ENCODE data around the gene ACOXL. TPM values are rescaled to one million over a fixed set of nuclear protein-coding genes. Genes with fewer than 3 reads are reported as not detected.

The ACOXL gene
- total and polyA plus RNA-seq, 3 experiments from 2014 or later: 0.27 TPM; not detected in 2

GRCh38 chr2:110725859-110726258 is 6.5 kb upstream of the ACOXL start:
- H3K4me3 Mint-ChIP-seq: no peak overlapping the region
- no peaks in the 10 kb centered on the region for H3K36me3 ChIP-seq (ENCODE audit: insufficient read depth, low read length)
- ChIA-PET POLR2A (no interaction called here), CTCF (no interaction called here)
- no peak overlapping the region for H3K4me3 ChIP-seq (ENCODE audit: low read length)
- H3K27ac Mint-ChIP-seq: no peak overlapping the region
- peaks cover 0 to 3% (median 0%) of the 10 kb centered on the region in 5 donors for H3K9me3 Mint-ChIP-seq
- H3K9me3 ChIP-seq (ENCODE audit: low read length): no peaks in the 10 kb centered on the region
- H3K27me3 Mint-ChIP-seq: peaks cover 10 to 22% of the 10 kb centered on the region in 2 donors
- H3K4me1 ChIP-seq (ENCODE audit: insufficient read depth, low read length): no peaks in the 10 kb centered on the region
- H3K27ac ChIP-seq (ENCODE audit: low read depth, low read length): no peak overlapping the region
- no peaks in the 10 kb centered on the region for H3K36me3 Mint-ChIP-seq
- no peak for DNase-seq
- no peaks in the 10 kb centered on the region for H3K27me3 ChIP-seq (ENCODE audit: insufficient read depth, low read length, poor library complexity, severe bottlenecking)
- no peaks in the 10 kb centered on the region for H3K4me1 Mint-ChIP-seq

GRCh38 chr2:110726285-110726684 is 6.1 kb upstream of the ACOXL start:
- Mint-ChIP-seq H3K27me3 (peaks cover 11 to 23% of the 10 kb centered on the region in 2 donors), H3K9me3 (peaks cover 0 to 1% (median 0%) of the 10 kb centered on the region in 5 donors), H3K4me1 (no peaks in the 10 kb centered on the region), H3K4me3 (no peak overlapping the region), H3K36me3 (no peaks in the 10 kb centered on the region), H3K27ac (no peak overlapping the region)
- no peaks in the 10 kb centered on the region for H3K4me1 ChIP-seq (ENCODE audit: insufficient read depth, low read length)
- DNase-seq: no peak
- H3K27ac ChIP-seq (ENCODE audit: low read depth, low read length): no peak overlapping the region
- CTCF ChIA-PET: no interaction called here
- H3K27me3 ChIP-seq (ENCODE audit: insufficient read depth, low read length, poor library complexity, severe bottlenecking): peaks cover under 1% of the 10 kb centered on the region
- H3K9me3 ChIP-seq (ENCODE audit: low read length): no peaks in the 10 kb centered on the region
- no peak overlapping the region for H3K4me3 ChIP-seq (ENCODE audit: low read length)
- POLR2A ChIA-PET: no interaction called here
- H3K36me3 ChIP-seq (ENCODE audit: insufficient read depth, low read length): no peaks in the 10 kb centered on the region

- H3K9me3 ChIP-seq (ENCODE audit: low read length): no peaks in the 10 kb centered on the region
- CTCF ChIA-PET: no interaction called here
- H3K4me3 ChIP-seq (ENCODE audit: low read length): no peak overlapping the region
- peaks cover 11% of the 10 kb centered on the region for H3K27me3 ChIP-seq (ENCODE audit: insufficient read depth, low read length, poor library complexity, severe bottlenecking)
- peaks cover 4 to 8% (median 6%) of the 10 kb centered on the region in 3 donors for H3K4me1 Mint-ChIP-seq
- H3K36me3 ChIP-seq (ENCODE audit: insufficient read depth, low read length): no peaks in the 10 kb centered on the region
- no peak overlapping the region for H3K4me3 Mint-ChIP-seq
- H3K27ac Mint-ChIP-seq: no peak overlapping the region
- no peak overlapping the region for H3K27ac ChIP-seq (ENCODE audit: low read depth, low read length)
- DNase-seq: no peak
- POLR2A ChIA-PET: no interaction called here
- H3K9me3 Mint-ChIP-seq: peaks cover 0 to 1% (median 0%) of the 10 kb centered on the region in 5 donors
- H3K4me1 ChIP-seq (ENCODE audit: insufficient read depth, low read length): no peaks in the 10 kb centered on the region
- H3K27me3 Mint-ChIP-seq: peaks cover 21 to 34% of the 10 kb centered on the region in 2 donors
- no peaks in the 10 kb centered on the region for H3K36me3 Mint-ChIP-seq
Measured at GRCh38 chr2:110727923-110728322, 4.5 kb upstream of the ACOXL start.

GRCh38 chr2:110729106-110729505 is 3.3 kb upstream of the ACOXL start:
- H3K36me3 Mint-ChIP-seq: no peaks in the 10 kb centered on the region
- ChIA-PET CTCF (no interaction called here), POLR2A (no interaction called here)
- DNase-seq: no peak
- H3K4me3 Mint-ChIP-seq: no peak overlapping the region
- Histone ChIP-seq H3K9me3 (ENCODE audit: low read length) (no peaks in the 10 kb centered on the region), H3K27me3 (ENCODE audit: insufficient read depth, low read length, poor library complexity, severe bottlenecking) (peaks cover 20% of the 10 kb centered on the region), H3K4me1 (ENCODE audit: insufficient read depth, low read length) (no peaks in the 10 kb centered on the region), H3K4me3 (ENCODE audit: low read length) (no peak overlapping the region), H3K27ac (ENCODE audit: low read depth, low read length) (no peak overlapping the region), H3K36me3 (ENCODE audit: insufficient read depth, low read length) (no peaks in the 10 kb centered on the region)
- no peak overlapping the region for H3K27ac Mint-ChIP-seq
- peaks cover 10 to 17% (median 14%) of the 10 kb centered on the region in 3 donors for H3K4me1 Mint-ChIP-seq
- H3K9me3 Mint-ChIP-seq: peaks cover 0 to 1% (median 0%) of the 10 kb centered on the region in 5 donors
- H3K27me3 Mint-ChIP-seq: peaks cover 29 to 39% of the 10 kb centered on the region in 2 donors

GRCh38 chr2:110731064-110731463 is 1.3 kb upstream of the ACOXL start:
- H3K27ac Mint-ChIP-seq: no peak overlapping the region
- ChIA-PET CTCF (no interaction called here), POLR2A (no interaction called here)
- H3K27me3 Mint-ChIP-seq: peaks cover 39 to 54% of the 10 kb centered on the region in 2 donors
- H3K36me3 ChIP-seq (ENCODE audit: insufficient read depth, low read length): no peaks in the 10 kb centered on the region
- peaks cover 0 to 1% (median 0%) of the 10 kb centered on the region in 5 donors for H3K9me3 Mint-ChIP-seq
- H3K36me3 Mint-ChIP-seq: no peaks in the 10 kb centered on the region
- peaks cover 10 to 17% (median 14%) of the 10 kb centered on the region in 3 donors for H3K4me1 Mint-ChIP-seq
- no peaks in the 10 kb centered on the region for H3K4me1 ChIP-seq (ENCODE audit: insufficient read depth, low read length)
- no peak overlapping the region for H3K27ac ChIP-seq (ENCODE audit: low read depth, low read length)
- H3K9me3 ChIP-seq (ENCODE audit: low read length): no peaks in the 10 kb centered on the region
- H3K4me3 ChIP-seq (ENCODE audit: low read length): no peak overlapping the region
- peak overlapping the region in 5 of 7 donors; percentile 2 to 71 (median 34) for H3K4me3 Mint-ChIP-seq
- DNase-seq: no peak
- H3K27me3 ChIP-seq (ENCODE audit: insufficient read depth, low read length, poor library complexity, severe bottlenecking): peaks cover 30% of the 10 kb centered on the region

GRCh38 chr2:110735366-110735765 is 3.0 kb downstream of the ACOXL start:
- peaks cover 0 to 9% (median 6%) of the 10 kb centered on the region in 5 donors for H3K9me3 Mint-ChIP-seq
- H3K4me1 Mint-ChIP-seq: peaks cover 10 to 17% (median 14%) of the 10 kb centered on the region in 3 donors
- H3K9me3 ChIP-seq (ENCODE audit: low read length): no peaks in the 10 kb centered on the region
- peaks cover 0 to 14% (median 1%) of the 10 kb centered on the region in 3 donors for H3K36me3 Mint-ChIP-seq
- H3K27me3 Mint-ChIP-seq: peaks cover 56 to 88% of the 10 kb centered on the region in 2 donors
- H3K27ac ChIP-seq (ENCODE audit: low read depth, low read length): no peak overlapping the region
- peak overlapping the region in 1 of 7 donors; percentile 36 for H3K4me3 Mint-ChIP-seq
- no peak overlapping the region for H3K4me3 ChIP-seq (ENCODE audit: low read length)
- H3K4me1 ChIP-seq (ENCODE audit: insufficient read depth, low read length): no peaks in the 10 kb centered on the region
- no peak for DNase-seq
- no peaks in the 10 kb centered on the region for H3K36me3 ChIP-seq (ENCODE audit: insufficient read depth, low read length)
- POLR2A ChIA-PET: no interaction called here
- CTCF ChIA-PET: no interaction called here
- peaks cover 46% of the 10 kb centered on the region for H3K27me3 ChIP-seq (ENCODE audit: insufficient read depth, low read length, poor library complexity, severe bottlenecking)
- no peak overlapping the region for H3K27ac Mint-ChIP-seq

- Mint-ChIP-seq H3K4me3 (no peak overlapping the region), H3K9me3 (peaks cover 0 to 9% (median 6%) of the 10 kb centered on the region in 5 donors), H3K27me3 (peaks cover 54 to 88% of the 10 kb centered on the region in 2 donors), H3K36me3 (peaks cover 0 to 14% (median 3%) of the 10 kb centered on the region in 3 donors), H3K4me1 (peaks cover 7 to 10% (median 8%) of the 10 kb centered on the region in 3 donors), H3K27ac (no peak overlapping the region)
- H3K9me3 ChIP-seq (ENCODE audit: low read length): no peaks in the 10 kb centered on the region
- H3K27me3 ChIP-seq (ENCODE audit: insufficient read depth, low read length, poor library complexity, severe bottlenecking): peaks cover 37% of the 10 kb centered on the region
- no peaks in the 10 kb centered on the region for H3K4me1 ChIP-seq (ENCODE audit: insufficient read depth, low read length)
- ChIA-PET CTCF (no interaction called here), POLR2A (no interaction called here)
- no peaks in the 10 kb centered on the region for H3K36me3 ChIP-seq (ENCODE audit: insufficient read depth, low read length)
- no peak for DNase-seq
- H3K4me3 ChIP-seq (ENCODE audit: low read length): no peak overlapping the region
- H3K27ac ChIP-seq (ENCODE audit: low read depth, low read length): no peak overlapping the region
Measured at GRCh38 chr2:110737783-110738182, 5.4 kb downstream of the ACOXL start.

- ChIA-PET POLR2A (no interaction called here), CTCF (no interaction called here)
- Mint-ChIP-seq H3K9me3 (peaks cover 0 to 9% (median 6%) of the 10 kb centered on the region in 5 donors), H3K27ac (no peak overlapping the region), H3K4me3 (no peak overlapping the region), H3K4me1 (no peaks in the 10 kb centered on the region), H3K36me3 (peaks cover 0 to 14% (median 3%) of the 10 kb centered on the region in 3 donors), H3K27me3 (peaks cover 38 to 73% of the 10 kb centered on the region in 2 donors)
- no peak for DNase-seq
- Histone ChIP-seq H3K27me3 (ENCODE audit: insufficient read depth, low read length, poor library complexity, severe bottlenecking) (peaks cover 16% of the 10 kb centered on the region), H3K36me3 (ENCODE audit: insufficient read depth, low read length) (no peaks in the 10 kb centered on the region), H3K9me3 (ENCODE audit: low read length) (no peaks in the 10 kb centered on the region), H3K4me3 (ENCODE audit: low read length) (no peak overlapping the region), H3K4me1 (ENCODE audit: insufficient read depth, low read length) (no peaks in the 10 kb centered on the region), H3K27ac (ENCODE audit: low read depth, low read length) (no peak overlapping the region)
Measured at GRCh38 chr2:110740747-110741349, 8.5 kb downstream of the ACOXL start.

Data from CD8-positive, alpha-beta memory T cell (primary cell).